Keratinocyte (primary cell): ENCODE measurements around the gene TFEC. TPM values are rescaled to one million over a fixed set of nuclear protein-coding genes. Genes with fewer than 3 reads are reported as not detected.

ENCODE experiments used
- DNase-seq: peaks from one replicate; pipeline ENCODE4 v3.0.0-alpha.2; 2011; ENCODE audit warnings: low read depth, missing footprints, low spot score
- FAIRE-seq: peaks from 2 replicates; lab custom pipeline; 2011; peaks lifted over from hg19 to GRCh38; lab: Jason Lieb, UNC
- H2AFZ ChIP-seq: 2 replicates; pipeline ENCODE4 v1.6.0; 2012; ENCODE audit warnings: low read length, control low read depth, inconsistent platforms; ENCODE audit not compliant: control insufficient read depth
- H3K27ac ChIP-seq: 2 replicates; pipeline ENCODE4 v1.5.1; 2011; ENCODE audit warnings: low read length; ENCODE audit not compliant: control insufficient read depth, insufficient read depth
- H3K27me3 ChIP-seq: 3 replicates; pipeline ENCODE4 v1.6.0; 2011; ENCODE audit warnings: low read length; ENCODE audit not compliant: control insufficient read depth, insufficient read depth; ENCODE audit errors: extremely low read depth
- H3K36me3 ChIP-seq, 2 experiments: 2 replicates in 1 of 2; 3 replicates in 1 of 2; pipeline ENCODE4 v1.5.1; 2011; ENCODE audit warnings: low read length in 2 of 2, mild to moderate bottlenecking in 1 of 2; ENCODE audit not compliant: control insufficient read depth in 2 of 2, insufficient read depth in 2 of 2; ENCODE audit errors: extremely low read depth in 1 of 2
- H3K4me1 ChIP-seq: 3 replicates; pipeline ENCODE4 v1.5.1; 2011; ENCODE audit warnings: low read length; ENCODE audit not compliant: control insufficient read depth, insufficient read depth; ENCODE audit errors: extremely low read depth
- H3K4me2 ChIP-seq: 3 replicates; pipeline ENCODE4 v1.6.0; 2011; ENCODE audit warnings: low read depth, low read length; ENCODE audit not compliant: control insufficient read depth, insufficient read depth; ENCODE audit errors: extremely low read depth
- H3K4me3 ChIP-seq, 3 experiments: fragments of 200-600 bp in 1 of 3; sonication (generic) in 1 of 3; 2 replicates in 2 of 3; 3 replicates in 1 of 3; pipeline ENCODE4 v1.5.1; 2011 to 2016; ENCODE audit warnings: low read length in 3 of 3, mild to moderate bottlenecking in 3 of 3, control low read depth in 2 of 3, inconsistent platforms in 1 of 3, low read depth in 1 of 3, mixed read lengths in 1 of 3, mixed run types in 1 of 3, moderate library complexity in 1 of 3; ENCODE audit not compliant: control insufficient read depth in 2 of 3, insufficient read depth in 2 of 3; ENCODE audit errors: extremely low read depth in 1 of 3
- H3K79me2 ChIP-seq: 2 replicates; pipeline ENCODE4 v1.6.0; 2012; ENCODE audit warnings: low read length; ENCODE audit not compliant: control insufficient read depth, insufficient read depth
- H3K9ac ChIP-seq: 3 replicates; pipeline ENCODE4 v1.6.0; 2011; ENCODE audit warnings: low read length; ENCODE audit not compliant: control insufficient read depth, insufficient read depth; ENCODE audit errors: extremely low read depth
- H3K9me1 ChIP-seq: 3 replicates; pipeline ENCODE4 v1.6.0; 2011; ENCODE audit warnings: low read length; ENCODE audit not compliant: control insufficient read depth, insufficient read depth; ENCODE audit errors: extremely low read depth
- H3K9me3 ChIP-seq: 2 replicates; pipeline ENCODE4 v1.5.1; 2012; ENCODE audit warnings: low read depth, low read length; ENCODE audit not compliant: control insufficient read depth
- H4K20me1 ChIP-seq: 3 replicates; pipeline ENCODE4 v1.6.0; 2011; ENCODE audit warnings: low read length; ENCODE audit not compliant: control insufficient read depth, insufficient read depth; ENCODE audit errors: extremely low read depth
- EZH2 ChIP-seq: IDR thresholded peaks from one replicate; pipeline ENCODE4 v1.6.1; 2012; ENCODE audit warnings: inconsistent platforms, mild to moderate bottlenecking, low read length, moderate library complexity
- dilution Hi-C: fragments of 300-500 bp; cut with MboI; formaldehyde crosslinking; loops from one replicate; pipeline ENCODE4 v1.7.0; 2020; ENCODE audit warnings: low sequenced_read_pairs; ENCODE audit not compliant: extremely low pct_ligation_motif_present
- polyA plus RNA-seq, 5 experiments: library from polyadenylated mRNA; depleted of rRNA in 3 of 5; stranded (reverse) in 3 of 5; stranded (forward) in 1 of 5; unstranded in 1 of 5; fragments of >200 nt; gene quantifications; 1 replicate in 1 of 5; 2 replicates in 3 of 5; 3 replicates in 1 of 5; pipeline versions ENCODE4 v1.2.1 to v1.2.3, GENCODE V29; 2011 to 2012; ENCODE audit warnings: missing spikeins in 2 of 5, low read depth in 1 of 5, low replicate concordance in 1 of 5
- TF ChIP-seq, protein P1 (sequence below), 3 experiments: IDR thresholded peaks in 1 of 3; conservative IDR thresholded peaks in 1 of 3; optimal IDR thresholded peaks in 1 of 3; 2 replicates in 2 of 3; 3 replicates in 1 of 3; pipeline versions ENCODE3 to v1.5.1; 2011; ENCODE audit warnings: low read length in 3 of 3, mild to moderate bottlenecking in 3 of 3, moderate library complexity in 2 of 3, control low read depth in 1 of 3, inconsistent platforms in 1 of 3; ENCODE audit not compliant: insufficient read depth in 2 of 3; ENCODE audit errors: extremely low read depth in 1 of 3

The TFEC gene
- polyA plus RNA-seq, 1 donor (not counting 4 experiments of a cell fraction or from before 2014, with no cell fraction given) = 0.08 TPM

- TF ChIP-seq, protein P1, sequence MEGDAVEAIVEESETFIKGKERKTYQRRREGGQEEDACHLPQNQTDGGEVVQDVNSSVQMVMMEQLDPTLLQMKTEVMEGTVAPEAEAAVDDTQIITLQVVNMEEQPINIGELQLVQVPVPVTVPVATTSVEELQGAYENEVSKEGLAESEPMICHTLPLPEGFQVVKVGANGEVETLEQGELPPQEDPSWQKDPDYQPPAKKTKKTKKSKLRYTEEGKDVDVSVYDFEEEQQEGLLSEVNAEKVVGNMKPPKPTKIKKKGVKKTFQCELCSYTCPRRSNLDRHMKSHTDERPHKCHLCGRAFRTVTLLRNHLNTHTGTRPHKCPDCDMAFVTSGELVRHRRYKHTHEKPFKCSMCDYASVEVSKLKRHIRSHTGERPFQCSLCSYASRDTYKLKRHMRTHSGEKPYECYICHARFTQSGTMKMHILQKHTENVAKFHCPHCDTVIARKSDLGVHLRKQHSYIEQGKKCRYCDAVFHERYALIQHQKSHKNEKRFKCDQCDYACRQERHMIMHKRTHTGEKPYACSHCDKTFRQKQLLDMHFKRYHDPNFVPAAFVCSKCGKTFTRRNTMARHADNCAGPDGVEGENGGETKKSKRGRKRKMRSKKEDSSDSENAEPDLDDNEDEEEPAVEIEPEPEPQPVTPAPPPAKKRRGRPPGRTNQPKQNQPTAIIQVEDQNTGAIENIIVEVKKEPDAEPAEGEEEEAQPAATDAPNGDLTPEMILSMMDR (optimal IDR thresholded peaks at IDR 0.05 in 1 of 3, IDR thresholded peaks at IDR 0.05 in 1 of 3, conservative IDR thresholded peaks at IDR 0.05 in 1 of 3; ENCODE audit: extremely low read depth in 1 of 3, insufficient read depth in 2 of 3, low read length in 3 of 3) = no peak
- TF ChIP-seq EZH2 = no peak
- Histone ChIP-seq H3K27me3 (no peaks in the 10 kb centered on the region), H3K4me2 (no peak overlapping the region), H3K9me3 (no peaks in the 10 kb centered on the region), H2AFZ (no peak overlapping the region), H4K20me1 (no peaks in the 10 kb centered on the region), H3K27ac (no peak overlapping the region), H3K4me1 (no peaks in the 10 kb centered on the region), H3K36me3 (no peaks in the 10 kb centered on the region), H3K9me1 (no peaks in the 10 kb centered on the region), H3K9ac (no peak overlapping the region), H3K79me2 (no peaks in the 10 kb centered on the region), H3K4me3 (no peak overlapping the region)
- no peak for DNase-seq
- no peak for FAIRE-seq
- dilution Hi-C loops = no loop called here
These were observed 65.8 kb downstream of the TFEC start for GRCh38 chr7:115964799-115965198.

- H3K4me3 ChIP-seq = no peak overlapping the region
- H3K9me3 ChIP-seq = no peaks in the 10 kb centered on the region
- no peaks in the 10 kb centered on the region for H3K4me1 ChIP-seq
- H3K9ac ChIP-seq = no peak overlapping the region
- no peak overlapping the region for H2AFZ ChIP-seq
- dilution Hi-C loops = no loop called here
- TF ChIP-seq, protein P1 (optimal IDR thresholded peaks at IDR 0.05 in 1 of 3, IDR thresholded peaks at IDR 0.05 in 1 of 3, conservative IDR thresholded peaks at IDR 0.05 in 1 of 3; ENCODE audit: extremely low read depth in 1 of 3, insufficient read depth in 2 of 3, low read length in 3 of 3) = no peak
- no peak for TF ChIP-seq EZH2
- H3K9me1 ChIP-seq = no peaks in the 10 kb centered on the region
- no peaks in the 10 kb centered on the region for H3K27me3 ChIP-seq
- FAIRE-seq (no peak), DNase-seq (no peak)
- H4K20me1 ChIP-seq = no peaks in the 10 kb centered on the region
- no peaks in the 10 kb centered on the region for H3K36me3 ChIP-seq
- H3K4me2 ChIP-seq = no peak overlapping the region
- no peak overlapping the region for H3K27ac ChIP-seq
- no peaks in the 10 kb centered on the region for H3K79me2 ChIP-seq
These were observed 68.2 kb downstream of the TFEC start for GRCh38 chr7:115962340-115962739.
